ENCODE results near the gene SNORC. TPM values are rescaled to one million over a fixed set of nuclear protein-coding genes. Genes with fewer than 3 reads are reported as not detected.

The SNORC gene
- total RNA-seq, 1 experiment from 2014 or later: 0.29 TPM

DNA sequence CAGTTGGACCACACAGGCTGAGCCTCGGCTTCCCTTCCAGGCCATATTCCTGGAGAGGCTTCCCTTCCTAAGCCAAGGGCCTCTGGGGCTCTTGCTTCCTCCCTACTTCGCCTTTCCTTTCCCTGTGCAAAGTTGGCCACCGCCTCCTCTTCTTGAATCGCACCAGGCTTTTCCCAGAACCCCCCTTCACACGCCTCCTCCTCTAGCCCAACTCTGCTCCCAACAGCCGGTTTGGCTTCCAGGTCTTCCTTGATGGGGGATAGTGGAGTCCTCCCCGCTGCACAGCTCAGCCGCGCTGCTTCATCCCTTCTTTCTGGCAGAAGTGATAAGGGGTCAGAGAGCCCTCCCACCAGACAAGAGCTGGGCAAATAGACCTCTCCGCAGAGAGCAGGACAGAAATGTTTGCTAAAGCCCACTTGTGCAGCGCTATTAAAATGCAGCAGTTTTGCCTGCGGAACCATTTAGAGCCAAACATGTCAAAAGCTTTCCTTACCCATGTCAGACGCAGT, 56.4 kb downstream of the SNORC start:
- DNase-seq (ENCODE audit: low read depth): no peak

- DNase-seq (ENCODE audit: low read depth): no peak
These were observed 57.1 kb downstream of the SNORC start for GRCh38 chr2:232927032-232927792.

DNA sequence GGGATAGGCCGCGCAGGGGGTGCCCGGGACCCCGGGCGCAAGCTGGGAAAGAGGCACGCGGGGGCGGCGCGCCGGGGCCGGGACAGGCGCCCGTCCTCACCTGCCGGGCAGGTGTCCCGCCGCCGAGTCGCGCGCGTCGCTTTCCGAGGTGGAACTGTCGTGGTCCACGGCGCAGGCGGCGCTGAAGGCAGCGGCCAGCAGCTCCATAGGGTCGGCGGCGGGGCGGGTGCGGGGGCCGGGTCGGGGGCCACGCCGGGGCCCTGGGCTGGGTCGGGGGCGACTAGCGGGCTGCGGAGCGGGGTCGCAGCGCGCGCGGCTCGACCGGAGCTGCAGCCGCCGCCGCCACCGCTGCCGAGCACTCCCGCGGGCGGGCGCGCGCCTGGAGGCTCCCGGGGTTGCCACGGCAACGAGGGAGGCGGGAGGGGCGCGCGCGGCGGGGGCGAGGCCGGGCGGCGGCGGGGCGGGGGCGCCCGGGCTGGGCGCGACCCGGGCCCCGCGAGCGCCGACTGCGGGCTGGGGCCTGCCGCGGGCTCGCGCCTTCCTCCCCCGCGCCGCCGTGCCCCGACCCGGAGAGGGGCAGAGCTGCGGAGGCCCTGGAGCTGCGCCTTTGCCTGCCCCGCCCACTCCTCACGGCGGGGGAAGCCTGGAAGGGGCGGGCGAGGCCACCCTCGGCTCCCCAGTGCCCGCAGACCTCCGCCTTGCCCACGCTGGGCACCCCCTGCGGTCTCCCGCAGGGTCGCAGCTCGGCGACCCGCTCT, 57.9 kb downstream of the SNORC start:
- DNase-seq (ENCODE audit: low read depth): no peak

Other genes starting within 250 kb of the SNORC start
- gene EFHD1, start 236.7 kb upstream of the SNORC start, total RNA-seq (2014; rRNA removed; shearing (Covaris generic)): 0.06 and 0.95 TPM in 2 replicates
- gene GIGYF2, start 172.9 kb upstream of the SNORC start, total RNA-seq (2014; rRNA removed; shearing (Covaris generic)): 44.4 and 56.9 TPM in 2 replicates
- not detected in 2 replicates for gene KCNJ13, start 93.7 kb upstream of the SNORC start, total RNA-seq (2014; rRNA removed; shearing (Covaris generic))
- 0.17 and 3.3 TPM in 2 replicates for gene NGEF, start 143.0 kb downstream of the SNORC start, total RNA-seq (2014; rRNA removed; shearing (Covaris generic))
- not detected in 2 replicates for gene NEU2, start 162.4 kb downstream of the SNORC start, total RNA-seq (2014; rRNA removed; shearing (Covaris generic))
- not detected in 2 replicates for gene INPP5D, start 190.1 kb downstream of the SNORC start, total RNA-seq (2014; rRNA removed; shearing (Covaris generic))

Measured in Daoy (cell line).